Measurements from ENCODE around the gene DUT.

DUT gene

GRCh38 chr15:48361685-48362084 is 30.5 kb downstream of the DUT start:
- no peaks in the 10 kb centered on the region for H3K27me3 ChIP-seq (ENCODE audit: control insufficient read depth, insufficient read depth, low read length)
- H3K9ac ChIP-seq (ENCODE audit: low read length): no peak overlapping the region
- no peaks in the 10 kb centered on the region for H3K36me3 ChIP-seq (ENCODE audit: control insufficient read depth, insufficient read depth, low read length)
- no peak overlapping the region for H3K27ac ChIP-seq (ENCODE audit: low read depth, low read length)
- no peak overlapping the region for H3K4me3 ChIP-seq (ENCODE audit: low read length)
- H3K4me1 ChIP-seq (ENCODE audit: control insufficient read depth, insufficient read depth, low read length): no peaks in the 10 kb centered on the region

- Histone ChIP-seq H3K27me3 (ENCODE audit: control insufficient read depth, insufficient read depth, low read length) (no peaks in the 10 kb centered on the region), H3K4me1 (ENCODE audit: control insufficient read depth, insufficient read depth, low read length) (no peaks in the 10 kb centered on the region), H3K36me3 (ENCODE audit: control insufficient read depth, insufficient read depth, low read length) (no peaks in the 10 kb centered on the region), H3K9ac (ENCODE audit: low read length) (no peak overlapping the region), H3K27ac (ENCODE audit: low read depth, low read length) (no peak overlapping the region), H3K4me3 (ENCODE audit: low read length) (no peak overlapping the region)
Observed at GRCh38 chr15:48363474-48363873, 32.2 kb downstream of the DUT start.

GRCh38 chr15:48365575-48365974 is 34.3 kb downstream of the DUT start:
- no peak overlapping the region for H3K27ac ChIP-seq (ENCODE audit: low read depth, low read length)
- H3K9ac ChIP-seq (ENCODE audit: low read length): no peak overlapping the region

GRCh38 chr15:48366584-48367312 is 35.5 kb downstream of the DUT start:
- Histone ChIP-seq H3K4me1 (ENCODE audit: control insufficient read depth, insufficient read depth, low read length) (no peaks in the 10 kb centered on the region), H3K27me3 (ENCODE audit: control insufficient read depth, insufficient read depth, low read length) (no peaks in the 10 kb centered on the region), H3K36me3 (ENCODE audit: control insufficient read depth, insufficient read depth, low read length) (no peaks in the 10 kb centered on the region), H3K4me3 (ENCODE audit: low read length) (no peak overlapping the region), H3K9ac (ENCODE audit: low read length) (no peak overlapping the region), H3K27ac (ENCODE audit: low read depth, low read length) (no peak overlapping the region)

More at GRCh38 chr15:48365575-48365974, 34.3 kb downstream of the DUT start:
- no peaks in the 10 kb centered on the region for H3K4me1 ChIP-seq (ENCODE audit: control insufficient read depth, insufficient read depth, low read length)
- no peaks in the 10 kb centered on the region for H3K27me3 ChIP-seq (ENCODE audit: control insufficient read depth, insufficient read depth, low read length)
- H3K36me3 ChIP-seq (ENCODE audit: control insufficient read depth, insufficient read depth, low read length): no peaks in the 10 kb centered on the region
- no peak overlapping the region for H3K4me3 ChIP-seq (ENCODE audit: low read length)

- no peaks in the 10 kb centered on the region for H3K4me1 ChIP-seq (ENCODE audit: control insufficient read depth, insufficient read depth, low read length)
- H3K36me3 ChIP-seq (ENCODE audit: control insufficient read depth, insufficient read depth, low read length): no peaks in the 10 kb centered on the region
- no peak overlapping the region for H3K4me3 ChIP-seq (ENCODE audit: low read length)
- no peak overlapping the region for H3K27ac ChIP-seq (ENCODE audit: low read depth, low read length)
- H3K27me3 ChIP-seq (ENCODE audit: control insufficient read depth, insufficient read depth, low read length): no peaks in the 10 kb centered on the region
- no peak overlapping the region for H3K9ac ChIP-seq (ENCODE audit: low read length)
Observed at GRCh38 chr15:48367483-48367882, 36.3 kb downstream of the DUT start.

GRCh38 chr15:48370460-48370859 is 39.2 kb downstream of the DUT start:
- no peaks in the 10 kb centered on the region for H3K4me1 ChIP-seq (ENCODE audit: control insufficient read depth, insufficient read depth, low read length)
- no peak overlapping the region for H3K9ac ChIP-seq (ENCODE audit: low read length)
- no peak overlapping the region for H3K4me3 ChIP-seq (ENCODE audit: low read length)
- no peaks in the 10 kb centered on the region for H3K27me3 ChIP-seq (ENCODE audit: control insufficient read depth, insufficient read depth, low read length)
- no peaks in the 10 kb centered on the region for H3K36me3 ChIP-seq (ENCODE audit: control insufficient read depth, insufficient read depth, low read length)
- H3K27ac ChIP-seq (ENCODE audit: low read depth, low read length): no peak overlapping the region

GRCh38 chr15:48371550-48371949 is 40.3 kb downstream of the DUT start:
- Histone ChIP-seq H3K4me3 (ENCODE audit: low read length) (no peak overlapping the region), H3K27me3 (ENCODE audit: control insufficient read depth, insufficient read depth, low read length) (no peaks in the 10 kb centered on the region), H3K4me1 (ENCODE audit: control insufficient read depth, insufficient read depth, low read length) (no peaks in the 10 kb centered on the region), H3K27ac (ENCODE audit: low read depth, low read length) (no peak overlapping the region), H3K9ac (ENCODE audit: low read length) (no peak overlapping the region), H3K36me3 (ENCODE audit: control insufficient read depth, insufficient read depth, low read length) (no peaks in the 10 kb centered on the region)

GRCh38 chr15:48371961-48372360 is 40.7 kb downstream of the DUT start:
- H3K4me1 ChIP-seq (ENCODE audit: control insufficient read depth, insufficient read depth, low read length): no peaks in the 10 kb centered on the region
- no peak overlapping the region for H3K9ac ChIP-seq (ENCODE audit: low read length)
- H3K4me3 ChIP-seq (ENCODE audit: low read length): no peak overlapping the region
- no peaks in the 10 kb centered on the region for H3K27me3 ChIP-seq (ENCODE audit: control insufficient read depth, insufficient read depth, low read length)
- H3K36me3 ChIP-seq (ENCODE audit: control insufficient read depth, insufficient read depth, low read length): no peaks in the 10 kb centered on the region
- no peak overlapping the region for H3K27ac ChIP-seq (ENCODE audit: low read depth, low read length)

- H3K9ac ChIP-seq (ENCODE audit: low read length): no peak overlapping the region
- no peaks in the 10 kb centered on the region for H3K4me1 ChIP-seq (ENCODE audit: control insufficient read depth, insufficient read depth, low read length)
- no peaks in the 10 kb centered on the region for H3K27me3 ChIP-seq (ENCODE audit: control insufficient read depth, insufficient read depth, low read length)
- no peak overlapping the region for H3K27ac ChIP-seq (ENCODE audit: low read depth, low read length)
- H3K4me3 ChIP-seq (ENCODE audit: low read length): no peak overlapping the region
- no peaks in the 10 kb centered on the region for H3K36me3 ChIP-seq (ENCODE audit: control insufficient read depth, insufficient read depth, low read length)
Observed at GRCh38 chr15:48373821-48374451, 42.7 kb downstream of the DUT start.

GRCh38 chr15:48374472-48374871 is 43.2 kb downstream of the DUT start:
- no peaks in the 10 kb centered on the region for H3K27me3 ChIP-seq (ENCODE audit: control insufficient read depth, insufficient read depth, low read length)
- H3K4me1 ChIP-seq (ENCODE audit: control insufficient read depth, insufficient read depth, low read length): no peaks in the 10 kb centered on the region
- H3K36me3 ChIP-seq (ENCODE audit: control insufficient read depth, insufficient read depth, low read length): no peaks in the 10 kb centered on the region
- H3K9ac ChIP-seq (ENCODE audit: low read length): no peak overlapping the region
- no peak overlapping the region for H3K4me3 ChIP-seq (ENCODE audit: low read length)
- no peak overlapping the region for H3K27ac ChIP-seq (ENCODE audit: low read depth, low read length)

GRCh38 chr15:48375767-48376166 is 44.5 kb downstream of the DUT start:
- H3K36me3 ChIP-seq (ENCODE audit: control insufficient read depth, insufficient read depth, low read length): no peaks in the 10 kb centered on the region
- no peak overlapping the region for H3K4me3 ChIP-seq (ENCODE audit: low read length)
- no peaks in the 10 kb centered on the region for H3K27me3 ChIP-seq (ENCODE audit: control insufficient read depth, insufficient read depth, low read length)
- no peak overlapping the region for H3K9ac ChIP-seq (ENCODE audit: low read length)
- no peak overlapping the region for H3K27ac ChIP-seq (ENCODE audit: low read depth, low read length)
- H3K4me1 ChIP-seq (ENCODE audit: control insufficient read depth, insufficient read depth, low read length): no peaks in the 10 kb centered on the region

- no peaks in the 10 kb centered on the region for H3K27me3 ChIP-seq (ENCODE audit: control insufficient read depth, insufficient read depth, low read length)
- no peak overlapping the region for H3K27ac ChIP-seq (ENCODE audit: low read depth, low read length)
- H3K4me1 ChIP-seq (ENCODE audit: control insufficient read depth, insufficient read depth, low read length): no peaks in the 10 kb centered on the region
- H3K36me3 ChIP-seq (ENCODE audit: control insufficient read depth, insufficient read depth, low read length): no peaks in the 10 kb centered on the region
- H3K9ac ChIP-seq (ENCODE audit: low read length): no peak overlapping the region
- no peak overlapping the region for H3K4me3 ChIP-seq (ENCODE audit: low read length)
Observed at GRCh38 chr15:48380198-48380597, 49.0 kb downstream of the DUT start.

GRCh38 chr15:48381861-48382260 is 50.6 kb downstream of the DUT start:
- H3K27ac ChIP-seq (ENCODE audit: low read depth, low read length): no peak overlapping the region
- no peak overlapping the region for H3K9ac ChIP-seq (ENCODE audit: low read length)
- no peaks in the 10 kb centered on the region for H3K27me3 ChIP-seq (ENCODE audit: control insufficient read depth, insufficient read depth, low read length)
- no peaks in the 10 kb centered on the region for H3K4me1 ChIP-seq (ENCODE audit: control insufficient read depth, insufficient read depth, low read length)
- no peaks in the 10 kb centered on the region for H3K36me3 ChIP-seq (ENCODE audit: control insufficient read depth, insufficient read depth, low read length)
- no peak overlapping the region for H3K4me3 ChIP-seq (ENCODE audit: low read length)
